Mesodermal cell (in vitro differentiated cells): ENCODE data around the gene OR7G1. TPM values are rescaled to one million over a fixed set of nuclear protein-coding genes. Genes with fewer than 3 reads are reported as not detected.

ENCODE experiments used
- H3K27ac ChIP-seq: 2 replicates; pipeline ENCODE4 v1.7.0; 2013; ENCODE audit warnings: mild to moderate bottlenecking, low read depth, low read length, moderate library complexity; ENCODE audit not compliant: severe bottlenecking
- H3K36me3 ChIP-seq: 2 replicates; pipeline ENCODE4 v1.7.1; 2013; ENCODE audit warnings: mild to moderate bottlenecking, low read length, moderate library complexity; ENCODE audit not compliant: control insufficient read depth, insufficient read depth
- H3K4me1 ChIP-seq: one replicate; pipeline ENCODE4 v1.7.1; 2013; ENCODE audit warnings: mild to moderate bottlenecking, low read length; ENCODE audit not compliant: insufficient read depth, control insufficient read depth, poor library complexity, severe bottlenecking
- H3K4me3 ChIP-seq: 2 replicates; pipeline ENCODE4 v1.7.0; 2013; ENCODE audit warnings: low read length, control low read depth, mild to moderate bottlenecking; ENCODE audit not compliant: insufficient read depth, poor library complexity, severe bottlenecking; ENCODE audit errors: extremely low read depth
- H3K9me3 ChIP-seq: 2 replicates; pipeline ENCODE4 v1.7.1; 2013; ENCODE audit warnings: mild to moderate bottlenecking, low read length, moderate library complexity; ENCODE audit not compliant: control insufficient read depth
- WGBS, 2 experiments: methylation state at CpG; one replicate each; pipeline ENCODE4 v1.1.5; 2013; ENCODE audit warnings: missing lambda C conversion rate in 2 of 2; ENCODE audit not compliant: insufficient coverage in 2 of 2; 5-methylcytosine and 5-hydroxymethylcytosine counted together
- polyA plus RNA-seq, 2 experiments: library from polyadenylated mRNA; stranded (reverse); fragments of 50-300 nt; gene quantifications; one replicate each; pipeline ENCODE4 v1.2.3, GENCODE V29; 2013

Gene OR7G1
- not detected for polyA plus RNA-seq (2013, experiment 1 of 2)
- not detected for polyA plus RNA-seq (2013, experiment 2 of 2)

DNA sequence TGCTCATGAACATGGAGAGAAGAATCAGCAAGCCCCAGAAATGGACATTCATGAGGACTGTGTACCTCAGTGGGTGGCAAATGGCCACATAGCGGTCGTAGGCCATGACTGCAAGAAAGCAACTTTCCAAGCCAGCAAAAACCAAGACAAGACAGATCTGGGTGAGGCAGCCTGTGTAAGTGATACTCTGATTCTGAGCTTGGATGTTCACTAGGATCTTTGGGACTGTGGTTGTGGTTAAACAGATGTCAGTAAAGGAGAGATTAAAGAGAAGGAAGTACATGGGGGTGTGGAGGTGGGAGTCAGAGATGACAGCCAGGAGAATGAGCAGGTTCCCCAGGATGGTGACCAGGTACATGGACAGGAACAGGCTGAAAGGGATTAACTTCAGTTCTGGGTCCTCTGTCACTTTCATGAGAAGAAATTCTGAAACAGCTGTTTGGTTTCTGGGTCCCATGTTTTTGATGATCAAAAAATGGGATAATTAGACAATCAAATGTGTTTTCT, at the start of gene OR7G1:
TSS of gene OR7G1 (minus strand) at position 457 of the 507 bp plus-strand sequence. CDS start at position 457, 0 bp downstream.
- 66 to 67% methylated on average over 2 of the region's 2 CpGs for WGBS, 2 experiments
- no peaks in the 10 kb centered on the region for H3K36me3 ChIP-seq
- H3K4me3 ChIP-seq, result no peak within 1 kb of the TSS
- H3K27ac ChIP-seq, result no peak within 1 kb of the TSS
- H3K4me1 ChIP-seq, result no peaks in the 10 kb centered on the region
- H3K9me3 ChIP-seq, result peaks cover 5% of the 10 kb centered on the region

DNA sequence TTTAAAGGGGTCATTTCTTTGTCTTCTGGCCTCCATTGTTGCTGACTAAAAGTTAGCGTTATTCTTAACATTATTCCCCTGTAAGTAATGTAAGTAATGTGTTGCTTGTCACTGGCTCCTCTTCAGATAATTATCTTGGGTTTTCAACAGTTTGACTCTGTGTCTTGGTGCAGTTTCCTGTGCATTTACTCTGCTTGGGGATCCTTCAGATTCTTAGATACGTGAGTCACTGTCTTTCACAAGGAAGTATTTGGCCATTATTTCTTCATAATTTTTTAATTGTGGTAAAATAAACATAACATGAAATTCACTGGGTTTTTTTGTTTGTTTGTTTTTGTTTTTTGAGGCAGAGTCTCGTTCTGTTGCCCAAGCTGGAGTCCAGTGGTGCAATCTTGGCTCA, 49.7 kb upstream of the OR7G1 start:
- H3K4me3 ChIP-seq, result no peak overlapping the region
- H3K36me3 ChIP-seq, result peaks cover 51% of the 10 kb centered on the region

GRCh38 chr19:9161427-9161826, 45.9 kb upstream of the OR7G1 start:
- H3K4me3 ChIP-seq, result no peak overlapping the region
- peaks cover 90% of the 10 kb centered on the region for H3K36me3 ChIP-seq
- no peak overlapping the region for H3K27ac ChIP-seq
- H3K4me1 ChIP-seq, result no peaks in the 10 kb centered on the region
- WGBS, 2 experiments, result 94 to 98% methylated on average over 12 of the region's 12 CpGs
- H3K9me3 ChIP-seq, result peaks cover 43% of the 10 kb centered on the region

More for the DNA sequence above, 49.7 kb upstream of the OR7G1 start:
- peaks cover 26% of the 10 kb centered on the region for H3K9me3 ChIP-seq
- no peak overlapping the region for H3K27ac ChIP-seq
- WGBS, 2 experiments, result 80 to 100% methylated on average over 1 of the region's 3 CpGs
- no peaks in the 10 kb centered on the region for H3K4me1 ChIP-seq

DNA sequence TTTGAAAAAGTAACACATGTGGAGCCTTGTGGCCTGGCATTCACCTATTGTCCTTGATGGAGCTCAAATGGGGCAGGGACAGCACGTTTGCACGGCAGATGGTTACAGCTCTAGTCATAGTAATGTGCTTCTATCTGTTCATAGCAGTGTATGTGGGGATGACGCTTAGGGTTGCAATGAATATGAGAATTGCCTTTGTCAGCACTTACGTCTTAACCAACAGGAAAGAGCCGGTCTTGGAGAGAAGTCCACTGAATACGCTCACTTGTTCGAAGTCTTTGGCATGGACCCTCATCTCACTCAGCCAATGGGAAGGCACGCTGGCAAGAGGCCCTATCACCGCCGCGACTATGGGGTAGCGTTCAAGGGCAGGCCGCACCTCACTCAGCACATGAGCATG, 44.3 kb upstream of the OR7G1 start:
- Histone ChIP-seq H3K4me3 (no peak overlapping the region), H3K9me3 (peaks cover 52% of the 10 kb centered on the region), H3K4me1 (no peaks in the 10 kb centered on the region), H3K36me3 (peaks cover 100% of the 10 kb centered on the region), H3K27ac (no peak overlapping the region)
- 92 to 95% methylated on average over 13 of the region's 13 CpGs for WGBS, 2 experiments

- Histone ChIP-seq H3K4me3 (no peak overlapping the region), H3K36me3 (peaks cover 97% of the 10 kb centered on the region), H3K27ac (no peak overlapping the region), H3K9me3 (peaks cover 67% of the 10 kb centered on the region), H3K4me1 (no peaks in the 10 kb centered on the region)
- 88 to 93% methylated on average over 1 of the region's 1 CpG for WGBS, 2 experiments
Observed at GRCh38 chr19:9156304-9156703, 40.7 kb upstream of the OR7G1 start.

GRCh38 chr19:9155591-9155990, 40.0 kb upstream of the OR7G1 start:
- Histone ChIP-seq H3K4me1 (no peaks in the 10 kb centered on the region), H3K9me3 (peaks cover 67% of the 10 kb centered on the region), H3K27ac (no peak overlapping the region), H3K36me3 (peaks cover 97% of the 10 kb centered on the region), H3K4me3 (no peak overlapping the region)
- WGBS, 2 experiments, result 100% methylated on average over 2 to 4 of the region's 4 CpGs

DNA sequence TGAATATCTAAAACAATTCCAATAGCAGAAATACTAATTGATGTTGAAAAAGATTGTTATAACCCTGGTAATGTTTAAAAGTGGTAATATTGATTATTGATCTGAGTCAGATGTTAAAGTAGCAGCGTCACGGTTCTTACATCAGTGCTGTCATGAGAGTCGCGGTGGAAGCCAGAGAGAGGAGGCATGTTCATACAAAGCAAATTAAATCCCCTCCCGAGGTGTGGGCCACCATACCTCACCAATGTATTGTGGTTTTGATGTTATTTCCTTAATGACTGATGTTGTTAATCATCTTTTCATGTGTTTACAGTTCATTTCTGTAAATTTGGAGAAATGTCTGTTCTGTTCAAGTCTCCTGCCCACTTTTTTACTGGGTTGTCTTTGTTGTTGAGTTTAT, 35.8 kb upstream of the OR7G1 start:
- 100% methylated on average over 1 to 2 of the region's 5 CpGs for WGBS, 2 experiments
- peaks cover 78% of the 10 kb centered on the region for H3K9me3 ChIP-seq
- no peak overlapping the region for H3K27ac ChIP-seq
- H3K4me1 ChIP-seq, result no peaks in the 10 kb centered on the region
- no peak overlapping the region for H3K4me3 ChIP-seq
- peaks cover 95% of the 10 kb centered on the region for H3K36me3 ChIP-seq

DNA sequence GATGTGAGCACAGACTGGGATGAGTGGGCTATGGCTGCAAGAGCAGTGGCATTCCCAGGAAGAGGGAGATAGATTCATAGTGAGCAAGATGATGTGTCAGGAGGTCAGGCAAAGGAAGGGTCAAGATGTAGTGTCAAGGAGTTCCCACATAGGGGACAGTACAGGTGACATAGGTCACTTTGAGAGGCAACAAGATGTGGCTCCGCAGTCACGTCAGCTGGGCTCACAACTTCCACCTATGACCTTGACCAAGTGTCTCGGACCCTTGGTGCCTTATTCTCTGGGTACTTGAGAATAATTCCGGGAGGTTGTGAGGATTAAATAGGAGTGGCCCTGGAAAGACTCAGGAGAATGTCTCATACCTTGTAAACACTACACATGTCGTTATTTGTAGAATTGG, 35.1 kb upstream of the OR7G1 start:
- no peaks in the 10 kb centered on the region for H3K4me1 ChIP-seq
- no peak overlapping the region for H3K4me3 ChIP-seq
- peaks cover 77% of the 10 kb centered on the region for H3K9me3 ChIP-seq
- WGBS, 2 experiments, result 90 to 100% methylated on average over 1 to 3 of the region's 5 CpGs
- H3K27ac ChIP-seq, result no peak overlapping the region
- peaks cover 93% of the 10 kb centered on the region for H3K36me3 ChIP-seq

- 76 to 94% methylated on average over 2 of the region's 4 CpGs for WGBS, 2 experiments
- Histone ChIP-seq H3K9me3 (peaks cover 77% of the 10 kb centered on the region), H3K4me3 (no peak overlapping the region), H3K36me3 (peaks cover 93% of the 10 kb centered on the region), H3K4me1 (no peaks in the 10 kb centered on the region), H3K27ac (no peak overlapping the region)
Observed at GRCh38 chr19:9149997-9150396, 34.4 kb upstream of the OR7G1 start.

DNA sequence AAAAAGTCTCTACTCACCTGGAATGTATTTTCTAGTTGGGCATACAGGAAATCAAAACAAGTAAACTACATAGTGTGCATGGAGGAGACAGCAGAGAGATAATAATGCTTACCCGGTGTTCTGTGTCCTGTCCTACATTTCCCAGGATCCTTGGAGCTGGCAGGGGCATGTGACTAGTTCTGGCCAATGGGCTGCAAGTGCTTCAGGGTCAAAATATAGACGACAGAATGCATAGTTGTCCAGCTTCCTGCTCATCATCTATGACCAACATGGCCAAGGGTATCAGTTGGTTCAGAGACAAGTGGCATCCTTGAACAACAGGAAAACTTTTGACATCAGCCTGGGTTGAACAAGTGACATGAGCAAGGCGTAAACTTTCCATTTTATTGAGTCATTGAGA, 33.1 kb upstream of the OR7G1 start:
- peaks cover 79% of the 10 kb centered on the region for H3K9me3 ChIP-seq
- no peaks in the 10 kb centered on the region for H3K4me1 ChIP-seq
- H3K36me3 ChIP-seq, result peaks cover 83% of the 10 kb centered on the region
- no peak overlapping the region for H3K27ac ChIP-seq
- 95 to 100% methylated on average over 1 to 2 of the region's 3 CpGs for WGBS, 2 experiments
- no peak overlapping the region for H3K4me3 ChIP-seq

- WGBS, 2 experiments, result no CpG with 5 or more reads among the region's 1 CpG
- Histone ChIP-seq H3K27ac (no peak overlapping the region), H3K4me3 (no peak overlapping the region), H3K36me3 (peaks cover 78% of the 10 kb centered on the region), H3K9me3 (peaks cover 65% of the 10 kb centered on the region), H3K4me1 (no peaks in the 10 kb centered on the region)
Observed at GRCh38 chr19:9146882-9147281, 31.3 kb upstream of the OR7G1 start.
